ENCODE measurements around the gene ARRDC2. TPM values are rescaled to one million over a fixed set of nuclear protein-coding genes. Genes with fewer than 3 reads are reported as not detected.

ARRDC2 gene
- total RNA-seq, 1 donor from 2014 or later: 16.6 TPM

DNA sequence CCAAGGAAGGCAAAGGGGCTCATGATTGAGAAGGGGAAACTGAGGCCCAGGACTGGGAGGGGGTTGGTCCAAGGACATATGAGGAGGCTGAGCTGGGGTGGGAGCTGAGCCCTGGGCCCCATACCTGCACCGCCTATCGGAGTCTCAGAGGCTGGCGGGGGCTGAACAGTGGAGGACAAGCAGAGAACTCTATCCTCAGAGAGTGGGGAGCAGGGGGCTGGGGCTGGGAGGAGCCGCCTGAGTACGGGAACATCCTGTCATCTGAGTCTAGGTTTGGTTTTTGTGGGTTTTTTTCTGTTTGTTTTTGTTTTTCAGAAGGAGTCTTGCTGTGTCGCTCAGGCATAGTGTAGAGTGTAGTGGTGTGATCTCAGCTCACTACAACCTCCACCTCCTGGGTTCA is 6.2 kb downstream of the ARRDC2 start:
- Histone ChIP-seq H3K27ac (replicated peaks) (peak overlapping the region; percentile 98), H3K27me3 (ENCODE audit: low read depth) (no peaks in the 10 kb centered on the region), H3K4me1 (peaks cover 99% of the 10 kb centered on the region), H3K4me3 (peak overlapping the region; percentile 67), H3K9me3 (replicated peaks) (no peaks in the 10 kb centered on the region), H3K36me3 (peaks cover 61% of the 10 kb centered on the region)
- intact Hi-C loops (cut with micrococcal nuclease): no loop called here
- TF ChIP-seq, protein P1, sequence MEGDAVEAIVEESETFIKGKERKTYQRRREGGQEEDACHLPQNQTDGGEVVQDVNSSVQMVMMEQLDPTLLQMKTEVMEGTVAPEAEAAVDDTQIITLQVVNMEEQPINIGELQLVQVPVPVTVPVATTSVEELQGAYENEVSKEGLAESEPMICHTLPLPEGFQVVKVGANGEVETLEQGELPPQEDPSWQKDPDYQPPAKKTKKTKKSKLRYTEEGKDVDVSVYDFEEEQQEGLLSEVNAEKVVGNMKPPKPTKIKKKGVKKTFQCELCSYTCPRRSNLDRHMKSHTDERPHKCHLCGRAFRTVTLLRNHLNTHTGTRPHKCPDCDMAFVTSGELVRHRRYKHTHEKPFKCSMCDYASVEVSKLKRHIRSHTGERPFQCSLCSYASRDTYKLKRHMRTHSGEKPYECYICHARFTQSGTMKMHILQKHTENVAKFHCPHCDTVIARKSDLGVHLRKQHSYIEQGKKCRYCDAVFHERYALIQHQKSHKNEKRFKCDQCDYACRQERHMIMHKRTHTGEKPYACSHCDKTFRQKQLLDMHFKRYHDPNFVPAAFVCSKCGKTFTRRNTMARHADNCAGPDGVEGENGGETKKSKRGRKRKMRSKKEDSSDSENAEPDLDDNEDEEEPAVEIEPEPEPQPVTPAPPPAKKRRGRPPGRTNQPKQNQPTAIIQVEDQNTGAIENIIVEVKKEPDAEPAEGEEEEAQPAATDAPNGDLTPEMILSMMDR (IDR thresholded peaks at IDR 0.05; ENCODE audit: borderline replicate concordance): no peak
- DNase-seq: no peak

DNA sequence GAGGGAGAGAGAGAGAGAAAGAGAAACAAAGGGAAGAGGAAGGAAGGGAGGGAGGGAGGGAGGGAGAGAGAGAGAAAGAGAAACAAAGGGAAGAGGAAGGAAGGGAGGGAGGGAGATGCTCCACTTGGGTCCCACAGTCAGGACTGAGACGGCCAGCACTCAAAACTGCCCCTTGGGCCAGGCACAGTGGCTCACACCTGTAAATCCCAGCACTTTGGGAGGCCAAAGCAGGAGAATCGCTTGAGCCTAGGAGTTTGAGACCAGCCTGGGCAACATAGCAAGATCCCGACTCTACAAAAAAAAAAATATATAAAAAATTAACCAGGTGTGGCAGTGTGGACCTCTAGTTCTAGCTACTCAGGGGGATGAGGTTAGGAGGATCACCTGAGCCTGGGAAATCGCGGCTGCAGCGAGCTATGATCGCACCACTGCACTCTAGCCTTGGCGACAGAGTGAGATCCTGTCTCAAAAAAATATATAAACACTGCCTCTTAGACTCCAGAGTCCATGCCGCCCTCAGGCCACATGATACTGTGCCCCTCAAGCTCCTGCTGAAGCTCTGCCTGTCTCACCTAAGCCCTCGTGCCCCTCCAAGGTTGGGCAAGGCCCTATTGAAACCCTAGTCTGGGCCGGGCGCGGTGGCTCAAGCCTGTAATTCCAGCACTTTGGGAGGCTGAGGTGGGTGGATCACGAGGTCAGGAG is 8.4 kb downstream of the ARRDC2 start:
- intact Hi-C loops (cut with micrococcal nuclease): no loop called here
- Histone ChIP-seq H3K27me3 (ENCODE audit: low read depth) (no peaks in the 10 kb centered on the region), H3K9me3 (replicated peaks) (no peaks in the 10 kb centered on the region), H3K36me3 (peaks cover 39% of the 10 kb centered on the region), H3K4me1 (peaks cover 99% of the 10 kb centered on the region), H3K27ac (replicated peaks) (peak overlapping the region; percentile 98), H3K4me3 (no peak overlapping the region)
- TF ChIP-seq, protein P1 (IDR thresholded peaks at IDR 0.05; ENCODE audit: borderline replicate concordance): no peak
- no peak for DNase-seq

DNA sequence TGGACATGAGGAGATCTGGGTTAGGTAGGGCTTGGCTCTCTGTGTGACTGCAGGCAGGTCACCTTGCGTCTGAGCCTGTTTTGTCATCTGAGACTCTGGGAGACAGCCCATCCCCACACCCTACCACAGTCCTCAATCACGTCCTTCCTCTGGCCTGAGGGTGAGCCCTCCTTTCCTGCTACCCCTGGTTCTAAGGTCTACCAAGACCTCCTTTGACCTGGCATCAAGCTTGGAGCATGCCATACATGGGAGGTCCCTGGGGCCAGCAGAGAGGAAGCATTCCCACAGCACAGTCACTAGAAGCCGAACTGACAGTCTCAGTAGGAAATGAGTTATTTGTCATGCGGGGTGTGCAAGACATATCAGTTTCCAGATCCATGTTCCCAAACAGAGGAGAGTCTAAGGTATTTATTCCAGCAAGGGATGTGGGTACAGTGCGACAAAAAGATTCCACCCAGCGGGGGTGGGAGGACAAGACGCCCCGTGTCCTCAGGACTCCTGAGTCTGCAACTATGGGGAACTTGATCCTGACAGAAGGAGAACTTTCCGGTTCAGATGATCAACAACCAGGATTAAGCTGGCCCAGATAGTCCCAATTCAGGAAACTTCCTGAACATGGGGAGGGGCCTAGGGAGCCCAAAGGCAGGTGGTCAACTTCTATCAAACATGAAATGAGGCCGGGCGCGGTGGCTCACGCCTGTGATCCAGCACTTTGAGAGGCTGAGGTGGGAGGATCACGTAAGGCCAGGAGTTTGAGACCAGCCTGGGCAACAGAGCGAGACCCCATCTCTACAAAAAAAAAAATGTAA is 9.5 kb downstream of the ARRDC2 start:
- DNase-seq: no peak
- H3K36me3 ChIP-seq: peaks cover 28% of the 10 kb centered on the region
- TF ChIP-seq, protein P1 (IDR thresholded peaks at IDR 0.05; ENCODE audit: borderline replicate concordance): no peak
- H3K27me3 ChIP-seq (ENCODE audit: low read depth): no peaks in the 10 kb centered on the region
- peaks cover 100% of the 10 kb centered on the region for H3K4me1 ChIP-seq
- H3K9me3 ChIP-seq (replicated peaks): no peaks in the 10 kb centered on the region
- H3K27ac ChIP-seq (replicated peaks): peak overlapping the region; percentile 98
- no peak overlapping the region for H3K4me3 ChIP-seq
- intact Hi-C loops (cut with micrococcal nuclease): no loop called here

DNA sequence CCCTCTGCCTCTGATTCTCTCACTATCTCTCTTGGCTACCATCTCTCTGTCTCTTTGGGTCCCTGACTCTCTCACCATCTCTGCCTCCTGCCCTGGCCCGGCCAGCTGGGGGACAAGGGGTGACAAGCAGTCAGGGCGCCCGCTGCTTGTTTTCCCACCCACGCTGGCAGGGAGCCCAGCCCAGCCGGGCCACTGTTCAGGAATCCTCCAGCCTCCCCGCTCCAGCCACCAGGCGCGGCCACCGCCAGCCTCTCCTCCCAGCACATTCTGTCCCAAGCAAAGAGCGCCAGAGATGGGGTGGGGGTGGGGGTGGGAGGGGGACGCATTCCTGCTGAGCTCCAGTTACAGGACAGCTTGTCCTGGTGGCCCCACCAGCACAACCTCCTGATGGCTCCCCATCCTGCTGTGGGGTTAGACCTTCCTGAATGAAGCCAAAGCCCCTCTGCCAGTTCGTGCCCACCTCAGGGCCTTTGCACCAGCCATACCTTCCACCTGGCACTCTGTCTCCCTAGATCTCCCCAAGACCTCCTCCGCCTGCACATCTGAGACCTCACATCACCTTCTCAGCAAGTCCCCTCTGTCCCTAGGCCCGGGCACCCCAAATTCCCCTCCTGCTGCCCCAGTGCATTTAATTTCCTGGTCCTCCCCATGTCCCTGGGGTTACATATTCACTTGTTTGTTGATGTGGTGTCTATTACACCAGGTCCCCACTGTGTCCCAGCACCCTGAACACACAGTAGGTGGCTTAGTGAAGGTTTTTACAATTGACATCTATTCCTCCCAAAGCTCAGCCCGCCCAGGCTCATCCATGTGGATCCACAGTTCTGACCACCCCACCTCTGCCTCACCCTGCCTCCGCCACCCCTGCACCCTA is 12.5 kb downstream of the ARRDC2 start:
- peak overlapping the region; percentile 98 for H3K27ac ChIP-seq (replicated peaks)
- TF ChIP-seq, protein P1 (IDR thresholded peaks at IDR 0.05; ENCODE audit: borderline replicate concordance): peak; percentile 43
- H3K4me3 ChIP-seq: peak overlapping the region; percentile 17
- no peaks in the 10 kb centered on the region for H3K9me3 ChIP-seq (replicated peaks)
- intact Hi-C loops (cut with micrococcal nuclease): no loop called here
- DNase-seq: peak; percentile 96
- peaks cover 3% of the 10 kb centered on the region for H3K36me3 ChIP-seq
- H3K27me3 ChIP-seq (ENCODE audit: low read depth): no peaks in the 10 kb centered on the region
- H3K4me1 ChIP-seq: peaks cover 94% of the 10 kb centered on the region

DNA sequence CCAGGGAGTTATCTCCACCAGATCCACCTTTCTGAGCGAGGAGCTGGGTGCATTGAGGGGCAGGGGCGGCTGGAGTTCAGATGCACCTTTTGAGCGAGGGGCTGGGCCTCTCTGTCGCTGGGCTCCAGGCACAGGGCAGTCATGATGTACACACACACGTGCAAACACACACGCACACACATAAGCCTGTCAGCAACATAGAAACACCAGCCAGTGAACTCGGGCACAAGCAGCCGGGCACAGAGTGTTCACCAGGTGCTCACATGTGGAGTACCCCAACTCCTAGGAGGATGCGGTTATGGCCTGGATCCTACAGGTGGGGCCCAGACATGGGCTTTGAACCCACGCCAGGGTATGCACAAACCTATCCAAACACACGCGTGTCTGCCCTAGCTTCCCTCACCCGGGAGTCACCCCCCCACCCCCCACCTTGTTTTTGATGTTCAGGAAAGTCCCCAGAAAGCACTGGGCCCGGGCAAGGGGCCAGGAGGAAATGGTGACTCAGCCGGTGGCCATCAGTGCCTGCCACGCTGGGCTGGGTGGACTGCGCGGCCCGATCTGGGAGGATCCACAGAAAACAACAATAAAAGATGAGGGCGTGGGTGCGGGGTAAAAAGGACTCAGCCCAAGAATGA is 13.3 kb downstream of the ARRDC2 start:
- Histone ChIP-seq H3K9me3 (replicated peaks) (no peaks in the 10 kb centered on the region), H3K4me3 (peak overlapping the region; percentile 17), H3K27ac (replicated peaks) (peak overlapping the region; percentile 98), H3K36me3 (no peaks in the 10 kb centered on the region), H3K27me3 (ENCODE audit: low read depth) (no peaks in the 10 kb centered on the region), H3K4me1 (peaks cover 86% of the 10 kb centered on the region)
- intact Hi-C loops (cut with micrococcal nuclease): no loop called here
- TF ChIP-seq, protein P1 (IDR thresholded peaks at IDR 0.05; ENCODE audit: borderline replicate concordance): no peak
- DNase-seq: peak; percentile 91

Data from left ventricle myocardium inferior (tissue), 1 donor.